ENCODE data around the gene SAMHD1. TPM values are rescaled to one million over a fixed set of nuclear protein-coding genes. Genes with fewer than 3 reads are reported as not detected.
A peak's percentile ranks its signal among the peaks of the same experiment; 100 is the strongest.

The SAMHD1 gene
- total and polyA plus RNA-seq, 2 of the 13 experiments (the other 11 are each of a cell fraction or from before 2014, with no cell fraction given), result 16.9 to 43.5 TPM

GRCh38 chr20:36886859-36887751 lies 64.4 kb downstream of the SAMHD1 start (continued):
- TF ChIP-seq MXI1 (IDR thresholded peaks at IDR 0.05; ENCODE audit: borderline replicate concordance, low read depth, low read length), result 0 out of 3 replicates have a peak, but pooled peaks have one; percentile 26
- no peak for TF ChIP-seq ZNF597 (CRISPR knock-in tag; IDR thresholded peaks at IDR 0.05)
- TF ChIP-seq KDM5B (CRISPR knock-in tag; IDR thresholded peaks at IDR 0.05; ENCODE audit: borderline replicate concordance), result peak; percentile 81
- no peak for TF ChIP-seq ZNF451 (CRISPR knock-in tag; IDR thresholded peaks at IDR 0.05)
- no peak for TF ChIP-seq MTF2 (CRISPR knock-in tag; IDR thresholded peaks at IDR 0.05; ENCODE audit: borderline replicate concordance)
- TF ChIP-seq ZNF335 (CRISPR knock-in tag; IDR thresholded peaks at IDR 0.05), result peak; percentile 34; the same call in 1 of the 2 replicates
- TF ChIP-seq NFKBIZ (CRISPR knock-in tag; IDR thresholded peaks at IDR 0.05), result peak; percentile 61; the same call in 1 of the 2 replicates
- TF ChIP-seq SNAPC2 (CRISPR knock-in tag; IDR thresholded peaks at IDR 0.05), result 0 out of 2 replicates have a peak, but pooled peaks have one; percentile 48
- no peak for TF ChIP-seq HOXD1 (CRISPR knock-in tag; IDR thresholded peaks at IDR 0.05)
- TF ChIP-seq HCFC1 (IDR thresholded peaks at IDR 0.05; ENCODE audit: low read depth, low read length), result no peak
- TF ChIP-seq KLF15 (CRISPR knock-in tag; IDR thresholded peaks at IDR 0.05; ENCODE audit: borderline replicate concordance), result no peak
- peak; percentile 68; the same call in 1 of the 2 replicates for TF ChIP-seq IRX3 (CRISPR knock-in tag; IDR thresholded peaks at IDR 0.05; ENCODE audit: borderline replicate concordance, low read depth)
- no peak; the same call in 1 of the 2 replicates for TF ChIP-seq ARID2 (CRISPR knock-in tag; IDR thresholded peaks at IDR 0.05; ENCODE audit: borderline replicate concordance)
- TF ChIP-seq HMGA1 (CRISPR knock-in tag; conservative IDR thresholded peaks at IDR 0.05), result no peak
- no peak for TF ChIP-seq HIVEP1 (CRISPR knock-in tag; IDR thresholded peaks at IDR 0.05)
- TF ChIP-seq ZFP36L2 (CRISPR knock-in tag; IDR thresholded peaks at IDR 0.05), result no peak
- TF ChIP-seq IKZF5 (CRISPR knock-in tag; IDR thresholded peaks at IDR 0.05), result peak; percentile 90
- TF ChIP-seq ZNF432 (CRISPR knock-in tag; IDR thresholded peaks at IDR 0.05; ENCODE audit: borderline replicate concordance), result no peak
- TF ChIP-seq MAX (IDR thresholded peaks at IDR 0.05), result peak; percentile 42; the same call in 1 of the 2 replicates
- 0 out of 2 replicates have a peak, but pooled peaks have one; percentile 37 for TF ChIP-seq DNMT3B (CRISPR knock-in tag; conservative IDR thresholded peaks at IDR 0.05)
- TF ChIP-seq ATF7 (IDR thresholded peaks at IDR 0.05), result no peak
- TF ChIP-seq ATF7 (CRISPR knock-in tag; IDR thresholded peaks at IDR 0.05), result no peak
- TF ChIP-seq FOXC1 (CRISPR knock-in tag; IDR thresholded peaks at IDR 0.05; ENCODE audit: borderline replicate concordance), result peak; percentile 94; the same call in 1 of the 2 replicates
- TF ChIP-seq ZNF674 (CRISPR knock-in tag; IDR thresholded peaks at IDR 0.05; ENCODE audit: low read depth), result no peak
- TF ChIP-seq SRSF4 (IDR thresholded peaks at IDR 0.05; ENCODE audit: low read depth, low read length, poor library complexity, severe bottlenecking), result no peak
- no peak for TF ChIP-seq KDM4B (CRISPR knock-in tag; IDR thresholded peaks at IDR 0.05)
- no peak for TF ChIP-seq ATF1 (CRISPR knock-in tag; IDR thresholded peaks at IDR 0.05)
- TF ChIP-seq PREB (CRISPR knock-in tag; IDR thresholded peaks at IDR 0.05), result no peak
- TF ChIP-seq ZFP1 (CRISPR knock-in tag; IDR thresholded peaks at IDR 0.05), result no peak
